ENCODE data around the gene SCGB1A1. TPM values are rescaled to one million over a fixed set of nuclear protein-coding genes. Genes with fewer than 3 reads are reported as not detected.
A peak's percentile ranks its signal among the peaks of the same experiment; 100 is the strongest.

Gene SCGB1A1
- total RNA-seq, 4 donors from 2014 or later: 5.9 to 6.6 TPM; not detected in 2

DNA sequence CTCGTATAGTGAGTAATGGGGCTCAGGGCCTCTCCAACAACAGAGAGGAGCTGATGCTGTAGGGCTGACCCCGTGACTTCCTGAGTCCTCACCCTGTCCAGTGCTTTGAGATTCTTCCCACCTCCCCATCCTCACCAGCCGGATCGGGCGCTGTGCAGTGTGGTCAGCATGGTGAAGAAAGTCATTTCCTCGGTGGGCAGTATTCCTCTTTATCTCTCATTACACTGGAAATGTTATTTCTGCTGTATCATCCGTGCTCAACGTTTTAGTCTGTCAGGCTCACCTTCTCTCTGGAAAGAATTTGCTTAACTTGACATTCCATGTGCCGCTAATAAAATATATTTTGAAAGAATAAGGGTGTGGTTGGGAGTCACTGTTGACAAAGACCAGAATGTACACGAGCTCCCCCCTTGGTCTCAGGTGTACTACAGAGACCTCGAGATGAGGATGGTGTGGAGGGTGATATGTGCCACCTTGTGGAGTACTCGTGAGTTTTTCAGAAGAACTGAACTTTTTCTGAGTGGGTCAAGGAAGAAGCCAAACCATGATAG, 25.7 kb upstream of the SCGB1A1 start:
- Histone ChIP-seq H3K27me3 (no peaks in the 10 kb centered on the region), H3K27ac (no peak overlapping the region), H3K9me3 (no peaks in the 10 kb centered on the region), H3K4me3 (no peak overlapping the region), H3K36me3 (no peaks in the 10 kb centered on the region), H3K4me1 (peaks cover 17 to 48% (median 19%) of the 10 kb centered on the region in 3 donors)
- intact Hi-C loops (cut with DNase I): no loop called here
- no peak for DNase-seq
- whole genome bisulfite sequencing, 2 donors: 35 to 41% methylated on average over 12 of the region's 12 CpGs
- TF ChIP-seq, protein P1, sequence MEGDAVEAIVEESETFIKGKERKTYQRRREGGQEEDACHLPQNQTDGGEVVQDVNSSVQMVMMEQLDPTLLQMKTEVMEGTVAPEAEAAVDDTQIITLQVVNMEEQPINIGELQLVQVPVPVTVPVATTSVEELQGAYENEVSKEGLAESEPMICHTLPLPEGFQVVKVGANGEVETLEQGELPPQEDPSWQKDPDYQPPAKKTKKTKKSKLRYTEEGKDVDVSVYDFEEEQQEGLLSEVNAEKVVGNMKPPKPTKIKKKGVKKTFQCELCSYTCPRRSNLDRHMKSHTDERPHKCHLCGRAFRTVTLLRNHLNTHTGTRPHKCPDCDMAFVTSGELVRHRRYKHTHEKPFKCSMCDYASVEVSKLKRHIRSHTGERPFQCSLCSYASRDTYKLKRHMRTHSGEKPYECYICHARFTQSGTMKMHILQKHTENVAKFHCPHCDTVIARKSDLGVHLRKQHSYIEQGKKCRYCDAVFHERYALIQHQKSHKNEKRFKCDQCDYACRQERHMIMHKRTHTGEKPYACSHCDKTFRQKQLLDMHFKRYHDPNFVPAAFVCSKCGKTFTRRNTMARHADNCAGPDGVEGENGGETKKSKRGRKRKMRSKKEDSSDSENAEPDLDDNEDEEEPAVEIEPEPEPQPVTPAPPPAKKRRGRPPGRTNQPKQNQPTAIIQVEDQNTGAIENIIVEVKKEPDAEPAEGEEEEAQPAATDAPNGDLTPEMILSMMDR (IDR thresholded peaks at IDR 0.05): peak in 3 of 6 experiments; percentile 22 to 38 (median 31)
- no peak for TF ChIP-seq POLR2A (IDR thresholded peaks at IDR 0.05)

DNA sequence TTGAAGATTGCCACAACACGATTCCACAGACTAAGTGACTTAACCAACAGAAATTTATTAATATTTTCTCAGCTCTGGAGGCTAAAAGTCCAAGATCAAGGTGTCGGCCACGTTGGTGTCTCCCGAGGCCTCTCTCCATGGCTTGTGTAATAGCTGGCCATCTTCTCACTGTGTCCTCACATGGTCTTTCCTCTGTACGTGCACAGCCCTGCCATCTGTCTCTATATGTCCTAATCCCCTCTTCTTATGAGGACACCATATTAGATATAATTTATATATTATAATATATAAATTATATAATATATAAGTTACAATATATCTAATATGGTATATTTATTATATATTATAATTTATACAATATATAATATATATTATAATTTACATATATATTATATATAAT, 25.1 kb upstream of the SCGB1A1 start:
- H3K9me3 ChIP-seq: no peaks in the 10 kb centered on the region
- no peaks in the 10 kb centered on the region for H3K27me3 ChIP-seq
- no peak overlapping the region for H3K4me3 ChIP-seq
- no peak overlapping the region for H3K27ac ChIP-seq
- intact Hi-C loops (cut with DNase I): no loop called here
- peaks cover 23 to 54% (median 25%) of the 10 kb centered on the region in 3 donors for H3K4me1 ChIP-seq
- no peak for TF ChIP-seq POLR2A (IDR thresholded peaks at IDR 0.05)
- TF ChIP-seq, protein P1 (IDR thresholded peaks at IDR 0.05): no peak
- no peaks in the 10 kb centered on the region for H3K36me3 ChIP-seq
- WGBS, 2 donors: 53 to 62% methylated on average over 5 of the region's 5 CpGs
- DNase-seq: no peak

DNA sequence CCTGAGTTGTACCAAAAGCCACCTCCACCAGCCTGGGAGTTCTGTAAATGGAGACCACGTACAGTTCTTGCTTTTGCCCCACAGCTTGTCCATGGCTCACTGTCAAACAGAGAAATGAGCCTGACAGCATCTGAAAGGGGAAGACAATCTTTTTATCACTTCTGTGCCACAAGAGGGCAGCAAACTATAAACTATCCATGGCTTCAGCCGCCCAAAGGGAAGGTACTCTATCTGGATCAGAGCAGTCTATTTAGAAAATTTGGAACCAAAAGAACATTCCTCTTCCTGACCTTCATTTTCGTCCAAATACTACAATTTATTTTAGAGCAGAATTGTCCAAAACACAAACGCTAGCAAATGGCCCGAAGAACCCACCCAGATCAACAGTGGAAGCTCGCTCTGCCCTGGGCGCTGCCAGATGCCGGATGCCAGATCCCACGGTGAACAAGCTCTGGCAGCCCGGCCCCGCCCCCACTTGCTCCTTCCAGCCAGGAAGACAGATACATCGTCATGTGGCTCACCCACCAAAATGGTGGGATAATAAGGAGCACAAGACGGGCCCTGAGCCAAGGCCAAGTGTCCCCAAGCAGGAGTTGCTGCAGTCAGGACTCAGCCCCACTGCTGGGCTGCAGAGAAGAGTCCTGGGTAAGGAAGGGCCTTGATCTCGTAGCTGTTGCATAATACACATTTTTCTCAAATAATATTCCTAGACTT, 23.9 kb upstream of the SCGB1A1 start:
- TF ChIP-seq, protein P1 (IDR thresholded peaks at IDR 0.05): peak; percentile 53 to 86 (median 72)
- TF ChIP-seq POLR2A (IDR thresholded peaks at IDR 0.05): no peak
- WGBS, 2 donors: 9 to 12% methylated on average over 14 of the region's 14 CpGs
- Histone ChIP-seq H3K4me1 (peaks cover 36 to 67% (median 37%) of the 10 kb centered on the region in 3 donors), H3K9me3 (no peaks in the 10 kb centered on the region), H3K4me3 (peak overlapping the region; percentile 8 to 56 (median 39)), H3K27ac (peak overlapping the region; percentile 73 to 91 (median 88)), H3K36me3 (no peaks in the 10 kb centered on the region), H3K27me3 (no peaks in the 10 kb centered on the region)
- intact Hi-C loops (cut with DNase I): loop anchor here (5.0 kb wide), 1 partner anchor 162 kb away; no protein-coding TSS in a partner anchor
- no peak for DNase-seq

DNA sequence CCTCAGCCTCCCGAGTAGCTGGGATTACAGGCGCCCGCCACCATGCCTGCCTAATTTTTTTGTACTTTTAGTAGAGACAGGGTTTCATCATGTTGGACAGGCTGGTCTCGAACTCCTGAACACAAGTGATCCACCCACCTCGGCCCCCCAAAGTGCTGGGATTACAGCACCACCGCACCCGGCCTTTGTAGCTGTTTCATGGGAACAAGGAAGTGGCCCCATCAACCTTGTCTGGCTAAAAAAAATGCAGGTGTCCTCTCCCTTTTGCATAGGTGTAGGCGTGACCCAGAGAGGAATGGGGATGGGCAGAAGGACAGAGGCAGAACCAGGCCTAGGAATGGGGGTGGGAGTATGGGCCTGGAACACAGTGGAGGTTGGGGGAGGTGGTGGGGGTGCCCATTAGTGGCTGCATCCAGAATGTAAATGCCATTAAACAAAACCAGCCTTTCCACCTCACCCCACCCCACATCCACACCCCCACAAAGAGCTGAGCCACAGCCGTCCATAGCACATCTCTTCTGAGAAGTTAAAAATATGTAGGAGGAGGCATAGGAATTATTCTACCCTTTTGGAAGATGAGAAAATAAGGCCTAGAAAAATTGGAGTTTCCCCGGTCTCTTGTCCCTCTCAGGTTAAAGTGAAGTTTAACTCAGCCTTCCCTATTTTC, 22.8 kb upstream of the SCGB1A1 start:
- no peak for DNase-seq
- intact Hi-C loops (cut with DNase I): loop anchor here (5.0 kb wide), 1 partner anchor 161 kb away; no protein-coding TSS in a partner anchor
- Histone ChIP-seq H3K27ac (peak overlapping the region; percentile 64 to 91 (median 82)), H3K36me3 (no peaks in the 10 kb centered on the region), H3K9me3 (no peaks in the 10 kb centered on the region), H3K27me3 (no peaks in the 10 kb centered on the region), H3K4me3 (no peak overlapping the region), H3K4me1 (peaks cover 46 to 77% (median 48%) of the 10 kb centered on the region in 3 donors)
- no peak for TF ChIP-seq POLR2A (IDR thresholded peaks at IDR 0.05)
- TF ChIP-seq, protein P1 (IDR thresholded peaks at IDR 0.05): no peak
- WGBS, 2 donors: 80 to 83% methylated on average over 5 of the region's 10 CpGs

Data from esophagus squamous epithelium (tissue), 5 donors.